ES-I3 (cell line): ENCODE results near the gene PLXNA4.

Experiments
- H3K36me3 ChIP-seq: 2 replicates; pipeline ENCODE4 v1.6.1; 2013; ENCODE audit warnings: mild to moderate bottlenecking, low read length, control low read depth, moderate library complexity; ENCODE audit not compliant: insufficient read depth
- H3K4me1 ChIP-seq: 2 replicates; pipeline ENCODE4 v1.6.1; 2013; ENCODE audit warnings: mild to moderate bottlenecking, control low read depth, low read length; ENCODE audit not compliant: insufficient read depth
- H3K9ac ChIP-seq: 2 replicates; pipeline ENCODE4 v1.6.1; 2013; ENCODE audit warnings: low read depth, mild to moderate bottlenecking, low read length, moderate library complexity
- H3K9me3 ChIP-seq: 2 replicates; pipeline ENCODE4 v1.6.1; 2013; ENCODE audit warnings: mild to moderate bottlenecking, low read length, moderate library complexity; ENCODE audit not compliant: control insufficient read depth, insufficient read depth

PLXNA4 gene

GRCh38 chr7:132520591-132521280 lies 55.5 kb downstream of the PLXNA4 start:
- Histone ChIP-seq H3K36me3 (no peaks in the 10 kb centered on the region), H3K9me3 (no peaks in the 10 kb centered on the region), H3K4me1 (no peaks in the 10 kb centered on the region), H3K9ac (no peak overlapping the region)

GRCh38 chr7:132519936-132520335 lies 56.3 kb downstream of the PLXNA4 start:
- H3K4me1 ChIP-seq: no peaks in the 10 kb centered on the region
- H3K9ac ChIP-seq: no peak overlapping the region
- no peaks in the 10 kb centered on the region for H3K9me3 ChIP-seq
- no peaks in the 10 kb centered on the region for H3K36me3 ChIP-seq

GRCh38 chr7:132518839-132519173 lies 57.5 kb downstream of the PLXNA4 start:
- no peak overlapping the region for H3K9ac ChIP-seq
- no peaks in the 10 kb centered on the region for H3K9me3 ChIP-seq
- no peaks in the 10 kb centered on the region for H3K36me3 ChIP-seq
- no peaks in the 10 kb centered on the region for H3K4me1 ChIP-seq

- H3K4me1 ChIP-seq: no peaks in the 10 kb centered on the region
- no peaks in the 10 kb centered on the region for H3K36me3 ChIP-seq
- H3K9ac ChIP-seq: no peak overlapping the region
- no peaks in the 10 kb centered on the region for H3K9me3 ChIP-seq
Observed at GRCh38 chr7:132518102-132518838, 58.0 kb downstream of the PLXNA4 start.

- Histone ChIP-seq H3K9ac (no peak overlapping the region), H3K4me1 (no peaks in the 10 kb centered on the region), H3K9me3 (no peaks in the 10 kb centered on the region), H3K36me3 (no peaks in the 10 kb centered on the region)
Observed at GRCh38 chr7:132516042-132516840, 60.0 kb downstream of the PLXNA4 start.

- no peaks in the 10 kb centered on the region for H3K36me3 ChIP-seq
- H3K4me1 ChIP-seq: no peaks in the 10 kb centered on the region
Observed at GRCh38 chr7:132515181-132515580, 61.1 kb downstream of the PLXNA4 start.

GRCh38 chr7:132514430-132514829 lies 61.8 kb downstream of the PLXNA4 start:
- H3K36me3 ChIP-seq: no peaks in the 10 kb centered on the region
- H3K9ac ChIP-seq: no peak overlapping the region
- no peaks in the 10 kb centered on the region for H3K4me1 ChIP-seq
- H3K9me3 ChIP-seq: no peaks in the 10 kb centered on the region

More at GRCh38 chr7:132515181-132515580, 61.1 kb downstream of the PLXNA4 start:
- Histone ChIP-seq H3K9me3 (no peaks in the 10 kb centered on the region), H3K9ac (no peak overlapping the region)

- Histone ChIP-seq H3K9me3 (no peaks in the 10 kb centered on the region), H3K4me1 (no peaks in the 10 kb centered on the region), H3K9ac (no peak overlapping the region), H3K36me3 (no peaks in the 10 kb centered on the region)
Observed at GRCh38 chr7:132511921-132512320, 64.3 kb downstream of the PLXNA4 start.

GRCh38 chr7:132511387-132511786 lies 64.9 kb downstream of the PLXNA4 start:
- H3K9me3 ChIP-seq: no peaks in the 10 kb centered on the region
- H3K4me1 ChIP-seq: no peaks in the 10 kb centered on the region
- H3K9ac ChIP-seq: no peak overlapping the region
- no peaks in the 10 kb centered on the region for H3K36me3 ChIP-seq

- Histone ChIP-seq H3K9me3 (no peaks in the 10 kb centered on the region), H3K36me3 (no peaks in the 10 kb centered on the region), H3K4me1 (no peaks in the 10 kb centered on the region), H3K9ac (no peak overlapping the region)
Observed at GRCh38 chr7:132509643-132510042, 66.6 kb downstream of the PLXNA4 start.

GRCh38 chr7:132508724-132509353 lies 67.4 kb downstream of the PLXNA4 start:
- no peak overlapping the region for H3K9ac ChIP-seq
- no peaks in the 10 kb centered on the region for H3K36me3 ChIP-seq
- no peaks in the 10 kb centered on the region for H3K4me1 ChIP-seq
- H3K9me3 ChIP-seq: no peaks in the 10 kb centered on the region

- no peak overlapping the region for H3K9ac ChIP-seq
Observed at GRCh38 chr7:132504852-132505251, 71.4 kb downstream of the PLXNA4 start.

GRCh38 chr7:132504071-132504470 lies 72.2 kb downstream of the PLXNA4 start:
- Histone ChIP-seq H3K36me3 (no peaks in the 10 kb centered on the region), H3K9me3 (no peaks in the 10 kb centered on the region), H3K4me1 (no peaks in the 10 kb centered on the region), H3K9ac (no peak overlapping the region)

More at GRCh38 chr7:132504852-132505251, 71.4 kb downstream of the PLXNA4 start:
- Histone ChIP-seq H3K36me3 (no peaks in the 10 kb centered on the region), H3K4me1 (no peaks in the 10 kb centered on the region), H3K9me3 (no peaks in the 10 kb centered on the region)

- Histone ChIP-seq H3K36me3 (no peaks in the 10 kb centered on the region), H3K9me3 (no peaks in the 10 kb centered on the region), H3K9ac (no peak overlapping the region), H3K4me1 (no peaks in the 10 kb centered on the region)
Observed at GRCh38 chr7:132503415-132503814, 72.9 kb downstream of the PLXNA4 start.
